Measurements from ENCODE around the gene SPARCL1. TPM values are rescaled to one million over a fixed set of nuclear protein-coding genes. Genes with fewer than 3 reads are reported as not detected.

Gene SPARCL1
- polyA plus RNA-seq, 1 of the 3 experiments (the other 2 are of a cell fraction) = not detected

DNA sequence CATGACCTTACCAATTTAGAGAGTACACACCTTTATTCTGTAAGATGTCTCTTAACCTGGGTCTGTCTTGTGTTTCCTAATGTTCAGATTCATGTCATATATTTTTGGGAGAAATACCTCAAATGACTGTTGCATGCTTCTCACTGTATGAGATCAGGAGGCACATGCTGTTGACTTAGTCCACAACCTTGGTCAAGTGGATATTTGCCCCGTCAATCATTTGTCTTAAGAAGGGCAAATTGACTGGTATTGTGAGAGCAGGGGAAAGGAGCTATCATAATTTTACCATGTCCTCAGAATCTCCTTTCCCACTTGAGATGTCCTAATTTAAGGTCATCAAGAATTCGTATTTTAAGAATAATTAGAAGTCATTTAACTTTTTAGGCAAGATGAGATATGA lies 95.8 kb downstream of the SPARCL1 start:
- H3K4me3 ChIP-seq (ENCODE audit: low read depth in 2 of 2, low read length in 1 of 2) = no peak overlapping the region
- WGBS (ENCODE audit: low lambda C conversion rate) = 96% methylated on average over 2 of the region's 2 CpGs
- TF ChIP-seq FOXM1 (IDR thresholded peaks at IDR 0.05; ENCODE audit: low read depth) (no peak), MXI1 (IDR thresholded peaks at IDR 0.05; ENCODE audit: low read depth, low read length) (no peak), RAD21 (IDR thresholded peaks at IDR 0.05; ENCODE audit: low read length) (no peak), RXRA (IDR thresholded peaks at IDR 0.05; ENCODE audit: borderline replicate concordance, low read depth) (no peak), CHD2 (IDR thresholded peaks at IDR 0.05; ENCODE audit: low read length, partially characterized antibody) (no peak)
- TF ChIP-seq, protein P1, sequence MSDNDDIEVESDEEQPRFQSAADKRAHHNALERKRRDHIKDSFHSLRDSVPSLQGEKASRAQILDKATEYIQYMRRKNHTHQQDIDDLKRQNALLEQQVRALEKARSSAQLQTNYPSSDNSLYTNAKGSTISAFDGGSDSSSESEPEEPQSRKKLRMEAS (IDR thresholded peaks at IDR 0.05; ENCODE audit: low read depth) = no peak
- no peaks in the 10 kb centered on the region for H3K4me1 ChIP-seq (ENCODE audit: control insufficient read depth in 1 of 2, insufficient read depth in 2 of 2, low read depth in 1 of 2, low read length in 1 of 2)
- H2AFZ ChIP-seq (ENCODE audit: low read depth) = no peak overlapping the region
- CTCF ChIA-PET = interaction anchor here (0.7 kb wide), 1 partner anchor 482 kb away, joined by 3 read pairs; no protein-coding TSS in a partner anchor
- no peaks in the 10 kb centered on the region for H3K9me2 ChIP-seq
- no peaks in the 10 kb centered on the region for H3K9me3 ChIP-seq
- H3K27ac ChIP-seq (ENCODE audit: low read depth in 2 of 2, low read length in 1 of 2) = no peak overlapping the region
- peaks cover 3 to 10% of the 10 kb centered on the region in 2 experiments for H3K36me3 ChIP-seq (replicated peaks in 1 of 2; ENCODE audit: control insufficient read depth in 1 of 2, insufficient read depth in 2 of 2, low read length in 1 of 2)
- H4K20me1 ChIP-seq (ENCODE audit: insufficient read depth) = no peaks in the 10 kb centered on the region; the same call in 1 of the 2 replicates
- peaks cover 69% of the 10 kb centered on the region for H3K79me2 ChIP-seq (ENCODE audit: insufficient read depth)
- H3K27me3 ChIP-seq (ENCODE audit: insufficient read depth) = no peaks in the 10 kb centered on the region
- POLR2A ChIA-PET = no interaction called here
- no peak overlapping the region for H3K9ac ChIP-seq
- DNase-seq = no peak
- no peaks in the 10 kb centered on the region for H3F3A ChIP-seq (replicated peaks; ENCODE audit: insufficient read depth)
- H3K4me2 ChIP-seq = no peak overlapping the region

DNA sequence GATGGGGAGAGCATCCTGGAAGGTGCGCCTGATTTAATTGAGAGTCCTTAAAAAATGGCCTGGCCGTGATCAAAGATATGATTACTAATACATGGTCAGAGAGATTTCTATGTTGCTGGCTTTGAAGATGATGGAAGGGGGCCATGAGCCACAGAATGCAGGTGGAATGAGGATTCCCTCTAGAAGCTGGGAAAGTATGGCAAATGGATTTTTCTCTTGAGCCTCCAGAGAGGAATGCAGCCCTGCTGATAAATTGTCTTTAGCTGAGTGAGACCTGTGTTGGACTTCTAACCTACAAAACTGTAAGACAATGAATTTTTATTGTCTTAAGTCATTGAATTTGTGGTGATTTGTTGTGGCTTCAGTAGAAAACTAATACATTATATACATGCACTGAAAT lies 99.1 kb downstream of the SPARCL1 start:
- Histone ChIP-seq H3K9ac (no peak overlapping the region), H3K4me2 (no peak overlapping the region), H3K4me1 (ENCODE audit: control insufficient read depth in 1 of 2, insufficient read depth in 2 of 2, low read depth in 1 of 2, low read length in 1 of 2) (0 out of 4 replicates have a peak, but pooled peaks cover 0 to under 1% of the 10 kb centered on the region in 2 experiments), H3K9me2 (no peaks in the 10 kb centered on the region), H3F3A (replicated peaks; ENCODE audit: insufficient read depth) (peaks cover 5% of the 10 kb centered on the region), H3K9me3 (no peaks in the 10 kb centered on the region), H3K36me3 (replicated peaks in 1 of 2; ENCODE audit: control insufficient read depth in 1 of 2, insufficient read depth in 2 of 2, low read length in 1 of 2) (peaks cover 0 to 3% of the 10 kb centered on the region in 2 experiments), H2AFZ (ENCODE audit: low read depth) (no peak overlapping the region), H3K27me3 (ENCODE audit: insufficient read depth) (no peaks in the 10 kb centered on the region), H3K4me3 (ENCODE audit: low read depth in 2 of 2, low read length in 1 of 2) (no peak overlapping the region), H4K20me1 (ENCODE audit: insufficient read depth) (no peaks in the 10 kb centered on the region; the same call in 1 of the 2 replicates), H3K79me2 (ENCODE audit: insufficient read depth) (peaks cover 92% of the 10 kb centered on the region), H3K27ac (ENCODE audit: low read depth in 2 of 2, low read length in 1 of 2) (no peak overlapping the region)
- POLR2A ChIA-PET = no interaction called here
- CTCF ChIA-PET = no interaction called here
- no peak for DNase-seq
- 100% methylated on average over 2 of the region's 2 CpGs for WGBS (ENCODE audit: low lambda C conversion rate)
- TF ChIP-seq RXRA (IDR thresholded peaks at IDR 0.05; ENCODE audit: borderline replicate concordance, low read depth) (no peak), SMC3 (IDR thresholded peaks at IDR 0.05; ENCODE audit: low read depth, low read length) (no peak), MXI1 (IDR thresholded peaks at IDR 0.05; ENCODE audit: low read depth, low read length) (no peak), YY1 (IDR thresholded peaks at IDR 0.05; ENCODE audit: low read depth) (no peak), TCF12 (IDR thresholded peaks at IDR 0.05) (no peak), NRF1 (IDR thresholded peaks at IDR 0.05; ENCODE audit: low read depth, low read length) (no peak), RCOR1 (IDR thresholded peaks at IDR 0.05; ENCODE audit: low read length) (no peak), EP300 (IDR thresholded peaks at IDR 0.05; ENCODE audit: borderline replicate concordance in 1 of 2, low read depth in 1 of 2, low read length in 1 of 2) (no peak), FOXM1 (IDR thresholded peaks at IDR 0.05; ENCODE audit: low read depth) (no peak), FOXJ3 (CRISPR knock-in tag; IDR thresholded peaks at IDR 0.05) (no peak), ELF1 (IDR thresholded peaks at IDR 0.05) (no peak), TAF1 (IDR thresholded peaks at IDR 0.05; ENCODE audit: borderline replicate concordance, low read depth, low read length) (no peak)
- TF ChIP-seq, protein P2, sequence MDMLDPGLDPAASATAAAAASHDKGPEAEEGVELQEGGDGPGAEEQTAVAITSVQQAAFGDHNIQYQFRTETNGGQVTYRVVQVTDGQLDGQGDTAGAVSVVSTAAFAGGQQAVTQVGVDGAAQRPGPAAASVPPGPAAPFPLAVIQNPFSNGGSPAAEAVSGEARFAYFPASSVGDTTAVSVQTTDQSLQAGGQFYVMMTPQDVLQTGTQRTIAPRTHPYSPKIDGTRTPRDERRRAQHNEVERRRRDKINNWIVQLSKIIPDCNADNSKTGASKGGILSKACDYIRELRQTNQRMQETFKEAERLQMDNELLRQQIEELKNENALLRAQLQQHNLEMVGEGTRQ (IDR thresholded peaks at IDR 0.05; ENCODE audit: borderline replicate concordance, low read depth, low read length) = no peak
- TF ChIP-seq, protein P3, sequence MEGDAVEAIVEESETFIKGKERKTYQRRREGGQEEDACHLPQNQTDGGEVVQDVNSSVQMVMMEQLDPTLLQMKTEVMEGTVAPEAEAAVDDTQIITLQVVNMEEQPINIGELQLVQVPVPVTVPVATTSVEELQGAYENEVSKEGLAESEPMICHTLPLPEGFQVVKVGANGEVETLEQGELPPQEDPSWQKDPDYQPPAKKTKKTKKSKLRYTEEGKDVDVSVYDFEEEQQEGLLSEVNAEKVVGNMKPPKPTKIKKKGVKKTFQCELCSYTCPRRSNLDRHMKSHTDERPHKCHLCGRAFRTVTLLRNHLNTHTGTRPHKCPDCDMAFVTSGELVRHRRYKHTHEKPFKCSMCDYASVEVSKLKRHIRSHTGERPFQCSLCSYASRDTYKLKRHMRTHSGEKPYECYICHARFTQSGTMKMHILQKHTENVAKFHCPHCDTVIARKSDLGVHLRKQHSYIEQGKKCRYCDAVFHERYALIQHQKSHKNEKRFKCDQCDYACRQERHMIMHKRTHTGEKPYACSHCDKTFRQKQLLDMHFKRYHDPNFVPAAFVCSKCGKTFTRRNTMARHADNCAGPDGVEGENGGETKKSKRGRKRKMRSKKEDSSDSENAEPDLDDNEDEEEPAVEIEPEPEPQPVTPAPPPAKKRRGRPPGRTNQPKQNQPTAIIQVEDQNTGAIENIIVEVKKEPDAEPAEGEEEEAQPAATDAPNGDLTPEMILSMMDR (IDR thresholded peaks at IDR 0.05) = no peak
- TF ChIP-seq, protein P4, sequence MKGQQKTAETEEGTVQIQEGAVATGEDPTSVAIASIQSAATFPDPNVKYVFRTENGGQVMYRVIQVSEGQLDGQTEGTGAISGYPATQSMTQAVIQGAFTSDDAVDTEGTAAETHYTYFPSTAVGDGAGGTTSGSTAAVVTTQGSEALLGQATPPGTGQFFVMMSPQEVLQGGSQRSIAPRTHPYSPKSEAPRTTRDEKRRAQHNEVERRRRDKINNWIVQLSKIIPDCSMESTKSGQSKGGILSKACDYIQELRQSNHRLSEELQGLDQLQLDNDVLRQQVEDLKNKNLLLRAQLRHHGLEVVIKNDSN (IDR thresholded peaks at IDR 0.05; ENCODE audit: borderline replicate concordance, low read depth) = no peak
- TF ChIP-seq, protein P1 (IDR thresholded peaks at IDR 0.05; ENCODE audit: low read depth) = no peak
- TF ChIP-seq, protein P5, sequence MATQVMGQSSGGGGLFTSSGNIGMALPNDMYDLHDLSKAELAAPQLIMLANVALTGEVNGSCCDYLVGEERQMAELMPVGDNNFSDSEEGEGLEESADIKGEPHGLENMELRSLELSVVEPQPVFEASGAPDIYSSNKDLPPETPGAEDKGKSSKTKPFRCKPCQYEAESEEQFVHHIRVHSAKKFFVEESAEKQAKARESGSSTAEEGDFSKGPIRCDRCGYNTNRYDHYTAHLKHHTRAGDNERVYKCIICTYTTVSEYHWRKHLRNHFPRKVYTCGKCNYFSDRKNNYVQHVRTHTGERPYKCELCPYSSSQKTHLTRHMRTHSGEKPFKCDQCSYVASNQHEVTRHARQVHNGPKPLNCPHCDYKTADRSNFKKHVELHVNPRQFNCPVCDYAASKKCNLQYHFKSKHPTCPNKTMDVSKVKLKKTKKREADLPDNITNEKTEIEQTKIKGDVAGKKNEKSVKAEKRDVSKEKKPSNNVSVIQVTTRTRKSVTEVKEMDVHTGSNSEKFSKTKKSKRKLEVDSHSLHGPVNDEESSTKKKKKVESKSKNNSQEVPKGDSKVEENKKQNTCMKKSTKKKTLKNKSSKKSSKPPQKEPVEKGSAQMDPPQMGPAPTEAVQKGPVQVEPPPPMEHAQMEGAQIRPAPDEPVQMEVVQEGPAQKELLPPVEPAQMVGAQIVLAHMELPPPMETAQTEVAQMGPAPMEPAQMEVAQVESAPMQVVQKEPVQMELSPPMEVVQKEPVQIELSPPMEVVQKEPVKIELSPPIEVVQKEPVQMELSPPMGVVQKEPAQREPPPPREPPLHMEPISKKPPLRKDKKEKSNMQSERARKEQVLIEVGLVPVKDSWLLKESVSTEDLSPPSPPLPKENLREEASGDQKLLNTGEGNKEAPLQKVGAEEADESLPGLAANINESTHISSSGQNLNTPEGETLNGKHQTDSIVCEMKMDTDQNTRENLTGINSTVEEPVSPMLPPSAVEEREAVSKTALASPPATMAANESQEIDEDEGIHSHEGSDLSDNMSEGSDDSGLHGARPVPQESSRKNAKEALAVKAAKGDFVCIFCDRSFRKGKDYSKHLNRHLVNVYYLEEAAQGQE (IDR thresholded peaks at IDR 0.05; ENCODE audit: low read depth, low read length) = no peak
